Mucosa of stomach (tissue), 1 donor: ENCODE results near the gene RAB8A.
A peak's percentile ranks its signal among the peaks of the same experiment; 100 is the strongest.

Source experiments
- H3K27me3 ChIP-seq: one replicate; pipeline ENCODE4 v1.7.0; 2013; ENCODE audit warnings: mild to moderate bottlenecking, low read length; ENCODE audit not compliant: control insufficient read depth, insufficient read depth
- H3K36me3 ChIP-seq: one replicate; pipeline ENCODE4 v1.7.0; 2013; ENCODE audit warnings: low read length; ENCODE audit not compliant: control insufficient read depth, insufficient read depth
- H3K4me1 ChIP-seq: one replicate; pipeline ENCODE4 v1.7.0; 2013; ENCODE audit warnings: mild to moderate bottlenecking, low read length; ENCODE audit not compliant: control insufficient read depth, insufficient read depth
- H3K4me3 ChIP-seq: one replicate; pipeline ENCODE4 v1.7.0; 2013; ENCODE audit warnings: low read length
- H3K9ac ChIP-seq: one replicate; pipeline ENCODE4 v1.7.0; 2013; ENCODE audit warnings: mild to moderate bottlenecking, low read length, moderate library complexity
- H3K9me3 ChIP-seq: one replicate; pipeline ENCODE4 v1.7.0; 2013; ENCODE audit warnings: mild to moderate bottlenecking, low read length, moderate library complexity; ENCODE audit not compliant: control insufficient read depth
- donor health status: Pancreatic carcinoma.

Gene RAB8A

DNA sequence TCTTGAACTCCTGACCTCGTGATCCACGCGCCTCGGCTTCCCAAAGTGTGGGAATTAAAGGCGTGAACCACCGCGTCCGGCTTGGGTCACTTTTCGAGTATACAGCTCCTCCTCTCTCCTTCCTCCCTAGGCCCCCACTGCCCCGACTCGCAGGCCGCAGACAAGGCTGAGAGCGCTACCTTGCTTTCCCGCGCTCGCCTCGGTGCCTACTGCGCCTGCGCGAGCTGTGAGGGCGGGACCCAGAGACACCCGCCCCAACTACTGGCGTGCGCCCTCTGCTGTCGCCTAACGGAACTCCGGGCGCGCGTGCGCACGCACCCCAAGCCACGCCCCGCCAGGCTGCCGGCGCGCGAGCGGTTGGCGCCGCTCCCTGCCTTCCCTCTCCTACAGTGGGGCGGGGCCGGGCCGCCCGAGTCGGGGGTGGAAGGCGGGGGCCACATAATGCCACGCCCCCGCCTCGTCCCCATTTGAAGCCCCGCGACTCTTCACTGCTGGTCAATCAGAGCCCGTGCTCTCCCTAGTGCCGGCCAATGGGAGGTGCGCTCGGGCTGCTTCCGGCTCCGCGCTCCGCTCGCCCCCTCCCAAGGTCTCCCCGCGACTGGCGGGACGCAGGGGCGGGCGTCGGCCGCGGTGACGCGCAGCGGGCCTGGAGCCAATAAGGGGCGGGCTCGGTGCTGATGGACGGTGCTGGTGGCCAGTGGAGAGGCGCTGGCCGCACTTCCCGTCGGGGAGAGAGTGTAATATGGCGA, at the start of gene RAB8A:
TSS of gene RAB8A (plus strand) at position 730 of the 749 bp plus-strand sequence. CDS start at position 743, 13 bp downstream.
- Histone ChIP-seq H3K4me1 (peaks cover 19% of the 10 kb centered on the region), H3K9me3 (no peaks in the 10 kb centered on the region), H3K9ac (peak within 1 kb of the TSS; percentile 99), H3K4me3 (peak within 1 kb of the TSS; percentile 91), H3K27me3 (no peaks in the 10 kb centered on the region), H3K36me3 (no peaks in the 10 kb centered on the region)

DNA sequence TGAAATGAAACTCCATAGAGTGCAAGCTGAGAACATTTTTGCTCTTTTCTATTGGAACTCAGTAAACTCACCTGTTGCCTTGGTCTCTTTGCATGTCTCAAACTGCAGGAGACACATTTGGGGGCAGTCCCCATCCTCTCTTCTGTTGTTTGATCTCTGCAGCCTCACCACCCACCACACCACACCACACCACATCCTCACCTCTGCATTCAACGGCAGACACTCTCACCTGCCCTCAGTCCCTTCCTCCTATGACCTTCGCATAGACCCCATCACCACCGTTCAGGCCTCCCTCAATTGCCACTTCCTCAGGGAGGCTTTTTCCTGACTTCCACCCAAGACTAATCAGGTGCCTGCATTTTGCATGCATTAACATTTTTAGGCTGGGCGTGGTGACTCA, 49.7 kb upstream of the RAB8A start:
- Histone ChIP-seq H3K4me1 (peaks cover 6% of the 10 kb centered on the region), H3K27me3 (no peaks in the 10 kb centered on the region), H3K36me3 (no peaks in the 10 kb centered on the region), H3K9me3 (no peaks in the 10 kb centered on the region), H3K9ac (no peak overlapping the region), H3K4me3 (no peak overlapping the region)

GRCh38 chr19:16062789-16063188, 48.9 kb upstream of the RAB8A start:
- Histone ChIP-seq H3K36me3 (no peaks in the 10 kb centered on the region), H3K27me3 (no peaks in the 10 kb centered on the region), H3K4me1 (peaks cover 10% of the 10 kb centered on the region), H3K9me3 (no peaks in the 10 kb centered on the region), H3K4me3 (no peak overlapping the region), H3K9ac (no peak overlapping the region)

DNA sequence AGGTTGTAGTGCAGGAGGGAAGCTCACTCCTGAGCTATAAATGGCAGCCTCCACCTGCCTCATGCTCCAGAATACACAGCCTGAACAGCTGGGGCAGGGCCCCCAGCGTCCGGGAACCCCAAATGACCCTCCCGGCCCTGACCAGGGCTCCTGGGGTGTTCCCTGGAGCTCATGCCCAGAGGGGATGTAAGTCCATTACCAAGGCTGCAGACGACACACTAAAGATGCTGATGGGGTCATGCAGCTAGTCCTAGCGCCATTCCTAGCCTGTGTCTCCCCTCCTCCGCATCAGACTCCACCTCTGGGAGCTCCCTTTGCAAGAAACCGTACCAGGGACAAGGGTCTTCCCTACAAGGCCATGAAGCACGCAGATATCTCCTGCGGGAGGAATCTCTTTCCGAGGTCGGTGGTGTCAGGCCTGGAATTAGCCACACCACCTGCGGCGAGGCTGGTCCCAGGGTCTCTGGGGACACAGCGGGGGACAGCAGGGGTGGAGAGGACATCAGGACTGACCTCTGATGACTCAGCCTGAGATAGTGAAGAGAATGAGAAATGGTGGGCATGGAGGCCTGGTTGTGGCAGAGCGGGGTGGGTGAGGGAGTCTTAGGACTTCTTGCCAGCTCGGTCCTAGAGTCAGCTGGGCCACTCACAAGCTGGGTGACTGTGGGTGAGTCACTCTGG, 47.3 kb upstream of the RAB8A start:
- H3K27me3 ChIP-seq: no peaks in the 10 kb centered on the region
- peaks cover 10% of the 10 kb centered on the region for H3K4me1 ChIP-seq
- H3K36me3 ChIP-seq: peaks cover 5% of the 10 kb centered on the region
- no peak overlapping the region for H3K4me3 ChIP-seq
- H3K9me3 ChIP-seq: no peaks in the 10 kb centered on the region
- no peak overlapping the region for H3K9ac ChIP-seq

DNA sequence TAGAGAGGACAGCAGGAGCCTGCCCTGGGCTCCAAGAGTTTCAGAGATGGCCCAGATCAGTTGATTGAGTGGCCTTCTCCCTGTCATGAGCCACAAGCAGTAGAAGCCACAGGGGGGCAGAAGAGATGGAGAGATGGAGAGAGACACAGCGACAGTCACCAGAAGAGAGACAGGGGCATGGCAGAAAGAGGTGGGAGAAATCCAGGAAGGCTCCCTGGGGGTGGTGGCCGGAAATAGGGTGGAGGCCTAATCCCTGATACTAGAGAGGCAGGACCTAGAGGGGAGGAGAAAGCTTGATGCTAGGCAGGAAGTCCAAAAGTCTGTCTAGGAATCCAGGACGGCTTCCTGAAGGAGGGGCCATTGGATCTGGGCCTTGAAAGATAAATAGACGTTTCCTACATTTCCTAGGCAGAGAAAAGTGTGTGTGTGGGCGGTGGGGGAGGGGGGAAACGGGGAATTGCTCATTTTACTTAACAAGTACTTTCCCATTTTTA, 45.0 kb upstream of the RAB8A start:
- Histone ChIP-seq H3K4me1 (peaks cover 31% of the 10 kb centered on the region), H3K27me3 (no peaks in the 10 kb centered on the region), H3K9me3 (no peaks in the 10 kb centered on the region), H3K9ac (peak overlapping the region; percentile 97), H3K4me3 (peak overlapping the region; percentile 89), H3K36me3 (peaks cover 10% of the 10 kb centered on the region)

DNA sequence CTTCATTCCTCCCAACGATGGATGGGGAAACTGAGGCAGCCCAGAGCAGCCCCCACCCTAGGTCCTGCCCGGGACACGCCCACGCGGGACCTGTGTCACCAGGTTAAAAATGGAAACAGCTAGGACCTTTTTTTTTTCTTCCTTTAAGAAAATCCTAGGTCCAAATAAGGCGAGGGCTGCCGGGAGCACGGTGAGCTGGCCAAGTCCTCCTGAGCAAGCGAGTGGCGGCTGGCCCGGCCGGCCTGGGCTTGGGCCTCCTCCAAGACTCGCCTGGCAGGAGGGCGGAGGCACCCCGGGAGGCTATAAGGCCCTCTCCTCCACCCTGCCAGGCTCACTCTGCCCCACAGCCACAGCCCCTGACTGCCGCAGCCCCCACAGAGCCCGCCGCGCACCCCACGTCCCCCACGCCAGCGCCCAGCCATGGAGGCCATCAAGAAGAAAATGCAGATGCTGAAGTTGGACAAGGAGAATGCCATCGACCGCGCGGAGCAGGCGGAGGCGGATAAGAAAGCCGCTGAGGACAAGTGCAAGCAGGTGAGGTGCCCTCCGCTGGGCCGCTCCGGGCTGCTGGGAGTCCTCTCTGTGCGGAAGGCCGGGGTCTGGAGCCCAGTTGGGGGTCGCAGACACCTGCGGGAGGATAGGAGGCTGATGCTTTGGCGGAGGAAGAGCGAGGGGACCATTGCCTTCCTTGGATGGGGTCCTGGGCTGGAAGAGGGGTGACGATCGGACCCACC, 44.3 kb upstream of the RAB8A start:
- H3K9ac ChIP-seq: peak overlapping the region; percentile 97

GRCh38 chr19:16068696-16069259, 42.9 kb upstream of the RAB8A start:
- peak overlapping the region; percentile 97 for H3K9ac ChIP-seq
- H3K36me3 ChIP-seq: peaks cover 10% of the 10 kb centered on the region
- no peaks in the 10 kb centered on the region for H3K27me3 ChIP-seq
- H3K4me3 ChIP-seq: peak overlapping the region; percentile 89
- peaks cover 38% of the 10 kb centered on the region for H3K4me1 ChIP-seq
- H3K9me3 ChIP-seq: no peaks in the 10 kb centered on the region

More for the DNA sequence above, 44.3 kb upstream of the RAB8A start:
- Histone ChIP-seq H3K4me1 (peaks cover 38% of the 10 kb centered on the region), H3K36me3 (peaks cover 10% of the 10 kb centered on the region), H3K4me3 (peak overlapping the region; percentile 89), H3K9me3 (no peaks in the 10 kb centered on the region), H3K27me3 (no peaks in the 10 kb centered on the region)

DNA sequence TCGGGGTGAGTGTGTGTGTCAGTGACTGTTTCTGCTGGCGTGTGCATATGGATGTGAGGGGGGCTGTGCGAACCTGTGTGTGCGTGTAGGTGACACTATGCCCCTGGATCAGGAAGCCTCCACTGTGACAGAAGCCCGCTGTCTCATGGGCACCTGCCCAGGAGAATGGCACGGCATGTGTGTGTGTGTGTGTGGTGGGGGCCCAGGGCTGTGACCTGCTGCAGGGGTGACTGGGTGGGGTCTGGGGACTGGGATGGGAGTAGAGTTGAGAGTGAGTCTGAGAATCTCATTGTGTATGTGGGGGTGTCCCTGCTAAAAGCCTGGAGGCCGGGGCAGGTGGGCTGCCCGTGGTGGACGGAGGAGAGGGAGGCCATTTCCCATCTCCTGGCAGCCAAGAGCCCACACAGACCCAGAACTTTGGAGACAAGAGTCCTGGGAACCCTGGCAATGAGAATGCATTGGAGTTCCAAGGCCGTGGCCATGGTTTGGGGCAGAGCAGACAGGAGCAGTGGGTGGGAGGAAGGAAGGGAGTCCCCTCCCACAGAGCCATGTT, 41.8 kb upstream of the RAB8A start:
- Histone ChIP-seq H3K4me1 (peaks cover 38% of the 10 kb centered on the region), H3K4me3 (peak overlapping the region; percentile 89), H3K9ac (peak overlapping the region; percentile 97), H3K9me3 (no peaks in the 10 kb centered on the region), H3K27me3 (no peaks in the 10 kb centered on the region), H3K36me3 (peaks cover 10% of the 10 kb centered on the region)

DNA sequence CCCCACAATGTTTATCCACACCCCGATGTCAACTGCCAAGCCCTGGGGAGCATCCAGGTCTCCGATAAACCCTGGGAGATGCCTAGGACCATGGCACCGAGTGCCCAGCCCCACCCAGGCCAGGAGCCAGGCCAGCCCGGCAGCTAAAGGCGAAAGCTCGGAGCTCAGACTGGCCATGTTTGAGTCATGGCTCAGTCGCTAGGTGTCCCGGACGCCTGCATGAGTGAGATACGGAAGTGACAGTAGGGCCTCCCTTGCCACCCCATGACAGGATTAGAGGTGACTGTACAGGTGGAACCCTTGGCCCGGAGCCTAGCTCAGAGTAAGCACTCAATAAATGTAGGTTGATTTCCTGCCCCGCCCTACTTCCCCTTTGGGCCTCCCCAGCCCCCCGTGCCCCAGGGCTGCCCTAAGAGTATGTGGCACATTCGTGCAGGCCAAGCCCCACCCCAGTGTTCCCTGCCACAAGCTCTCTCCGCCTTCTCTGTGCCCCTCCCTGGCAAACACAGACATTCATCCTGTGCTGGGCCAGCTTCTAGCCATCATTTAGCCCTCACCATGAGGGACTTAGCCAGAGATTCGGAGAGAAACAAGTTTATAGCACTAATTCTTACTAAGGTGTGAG, 41.2 kb upstream of the RAB8A start:
- no peaks in the 10 kb centered on the region for H3K27me3 ChIP-seq
- H3K9ac ChIP-seq: peak overlapping the region; percentile 97
- H3K4me3 ChIP-seq: peak overlapping the region; percentile 48
- peaks cover 44% of the 10 kb centered on the region for H3K4me1 ChIP-seq
- H3K9me3 ChIP-seq: no peaks in the 10 kb centered on the region
- H3K36me3 ChIP-seq: peaks cover 10% of the 10 kb centered on the region

- peaks cover 10% of the 10 kb centered on the region for H3K36me3 ChIP-seq
- no peaks in the 10 kb centered on the region for H3K27me3 ChIP-seq
- H3K4me3 ChIP-seq: no peak overlapping the region
- peaks cover 51% of the 10 kb centered on the region for H3K4me1 ChIP-seq
- peak overlapping the region; percentile 55 for H3K9ac ChIP-seq
- H3K9me3 ChIP-seq: no peaks in the 10 kb centered on the region
Measured at GRCh38 chr19:16071072-16071691, 40.5 kb upstream of the RAB8A start.

DNA sequence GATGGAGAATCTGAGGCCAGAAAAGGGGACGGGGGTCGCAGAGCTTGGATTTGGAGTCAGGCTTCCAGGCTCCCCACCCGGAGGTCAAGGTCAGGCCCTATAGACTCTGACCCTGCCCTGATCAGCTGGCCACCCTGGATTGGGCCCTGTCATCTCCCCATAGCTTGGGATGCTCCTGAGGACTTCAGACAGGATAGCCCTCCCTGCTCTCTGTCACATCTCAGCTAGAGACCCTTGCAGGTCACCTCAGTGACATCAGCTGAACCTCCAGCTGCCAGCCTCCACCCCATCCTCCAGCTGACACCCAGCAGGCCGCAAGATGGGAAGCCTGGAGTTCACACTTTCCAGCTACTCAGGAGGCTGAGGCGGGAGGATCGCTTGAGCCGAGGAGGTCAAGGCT, 38.2 kb upstream of the RAB8A start:
- Histone ChIP-seq H3K27me3 (no peaks in the 10 kb centered on the region), H3K9ac (no peak overlapping the region), H3K4me1 (peaks cover 54% of the 10 kb centered on the region), H3K4me3 (no peak overlapping the region), H3K36me3 (peaks cover 8% of the 10 kb centered on the region), H3K9me3 (no peaks in the 10 kb centered on the region)
